ENCODE results near the gene TEKT5. TPM values are rescaled to one million over a fixed set of nuclear protein-coding genes. Genes with fewer than 3 reads are reported as not detected.

TEKT5 gene
- total RNA-seq, 1 donor from 2014 or later, result not detected

DNA sequence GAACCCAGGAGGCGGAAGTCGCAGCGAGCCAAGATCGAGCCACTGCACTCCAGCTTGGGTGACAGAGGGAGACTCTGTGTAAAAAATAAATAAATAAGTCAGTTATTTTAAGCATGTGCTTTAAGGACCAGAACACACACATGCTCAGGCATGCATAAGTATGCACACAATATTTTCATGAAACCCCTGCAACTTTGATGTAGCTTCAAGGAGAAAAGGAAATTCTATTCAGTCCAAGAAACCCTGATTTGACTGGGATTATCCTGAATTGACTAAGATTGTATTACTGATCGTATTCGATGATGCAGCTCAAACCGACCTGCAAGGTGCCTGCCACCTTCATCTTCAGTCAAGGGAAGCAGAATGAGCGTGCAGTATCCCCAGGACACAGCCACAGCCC, 841 bp downstream of the TEKT5 start:
- DNase-seq (ENCODE audit: extremely low spot score, unreplicated experiment), result no peak
- Mint-ChIP-seq H3K27me3 (ENCODE audit: unreplicated experiment) (peaks cover 5% of the 10 kb centered on the region), H3K9me3 (ENCODE audit: unreplicated experiment) (no peaks in the 10 kb centered on the region), H3K36me3 (ENCODE audit: unreplicated experiment) (no peaks in the 10 kb centered on the region), H3K27ac (ENCODE audit: unreplicated experiment) (no peak overlapping the region), H3K4me3 (ENCODE audit: unreplicated experiment) (no peak overlapping the region), H3K4me1 (ENCODE audit: unreplicated experiment) (no peaks in the 10 kb centered on the region)
- TF ChIP-seq, protein P1, sequence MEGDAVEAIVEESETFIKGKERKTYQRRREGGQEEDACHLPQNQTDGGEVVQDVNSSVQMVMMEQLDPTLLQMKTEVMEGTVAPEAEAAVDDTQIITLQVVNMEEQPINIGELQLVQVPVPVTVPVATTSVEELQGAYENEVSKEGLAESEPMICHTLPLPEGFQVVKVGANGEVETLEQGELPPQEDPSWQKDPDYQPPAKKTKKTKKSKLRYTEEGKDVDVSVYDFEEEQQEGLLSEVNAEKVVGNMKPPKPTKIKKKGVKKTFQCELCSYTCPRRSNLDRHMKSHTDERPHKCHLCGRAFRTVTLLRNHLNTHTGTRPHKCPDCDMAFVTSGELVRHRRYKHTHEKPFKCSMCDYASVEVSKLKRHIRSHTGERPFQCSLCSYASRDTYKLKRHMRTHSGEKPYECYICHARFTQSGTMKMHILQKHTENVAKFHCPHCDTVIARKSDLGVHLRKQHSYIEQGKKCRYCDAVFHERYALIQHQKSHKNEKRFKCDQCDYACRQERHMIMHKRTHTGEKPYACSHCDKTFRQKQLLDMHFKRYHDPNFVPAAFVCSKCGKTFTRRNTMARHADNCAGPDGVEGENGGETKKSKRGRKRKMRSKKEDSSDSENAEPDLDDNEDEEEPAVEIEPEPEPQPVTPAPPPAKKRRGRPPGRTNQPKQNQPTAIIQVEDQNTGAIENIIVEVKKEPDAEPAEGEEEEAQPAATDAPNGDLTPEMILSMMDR (IDR thresholded peaks at IDR 0.05), result no peak

DNA sequence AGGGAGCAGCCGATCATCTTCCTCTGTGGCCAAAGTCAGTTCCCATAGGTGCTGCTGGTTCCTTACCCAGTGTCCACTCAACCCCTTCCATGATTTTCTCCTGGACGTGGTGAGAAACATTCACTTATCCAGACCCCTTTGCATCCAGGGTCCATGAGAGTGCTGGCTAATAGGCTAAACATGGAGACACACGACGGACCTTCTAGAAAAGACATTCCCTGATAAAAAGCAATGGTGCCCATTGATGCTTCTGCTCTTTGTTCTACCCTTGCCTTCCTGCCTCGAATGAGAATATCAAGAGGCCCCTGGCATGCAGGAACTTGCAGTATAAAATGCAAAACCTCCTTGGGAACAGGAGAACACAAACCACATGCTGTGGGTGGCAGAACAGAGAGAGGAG, 2.3 kb downstream of the TEKT5 start:
- Mint-ChIP-seq H3K27ac (ENCODE audit: unreplicated experiment) (no peak overlapping the region), H3K36me3 (ENCODE audit: unreplicated experiment) (no peaks in the 10 kb centered on the region), H3K4me3 (ENCODE audit: unreplicated experiment) (no peak overlapping the region), H3K27me3 (ENCODE audit: unreplicated experiment) (peaks cover 5% of the 10 kb centered on the region), H3K4me1 (ENCODE audit: unreplicated experiment) (no peaks in the 10 kb centered on the region), H3K9me3 (ENCODE audit: unreplicated experiment) (no peaks in the 10 kb centered on the region)
- TF ChIP-seq, protein P1 (IDR thresholded peaks at IDR 0.05), result no peak
- DNase-seq (ENCODE audit: extremely low spot score, unreplicated experiment), result no peak

DNA sequence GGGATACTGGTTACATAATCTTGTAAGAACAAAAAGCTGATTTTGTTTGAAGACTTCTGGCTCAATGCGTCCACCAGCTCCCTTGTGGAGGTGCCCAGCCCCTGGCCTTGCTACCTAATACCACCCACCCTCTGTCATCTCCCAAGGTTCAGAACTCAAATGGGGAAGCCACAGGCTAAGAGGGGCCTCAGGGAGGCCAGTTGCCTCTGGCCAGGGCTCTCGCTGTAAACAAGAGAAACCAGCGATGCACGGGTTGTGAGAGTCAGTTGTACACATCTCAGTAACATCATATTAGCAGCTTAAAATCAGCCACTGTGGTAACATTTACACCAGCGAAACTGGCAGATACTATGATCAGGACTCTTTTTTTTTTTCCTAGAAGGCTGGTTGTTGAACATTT, 6.0 kb downstream of the TEKT5 start:
- H3K4me3 Mint-ChIP-seq (ENCODE audit: unreplicated experiment), result no peak overlapping the region
- no peak overlapping the region for H3K27ac Mint-ChIP-seq (ENCODE audit: unreplicated experiment)
- TF ChIP-seq, protein P1 (IDR thresholded peaks at IDR 0.05), result no peak
- H3K9me3 Mint-ChIP-seq (ENCODE audit: unreplicated experiment), result no peaks in the 10 kb centered on the region
- no peaks in the 10 kb centered on the region for H3K27me3 Mint-ChIP-seq (ENCODE audit: unreplicated experiment)
- no peaks in the 10 kb centered on the region for H3K36me3 Mint-ChIP-seq (ENCODE audit: unreplicated experiment)
- no peaks in the 10 kb centered on the region for H3K4me1 Mint-ChIP-seq (ENCODE audit: unreplicated experiment)
- no peak for DNase-seq (ENCODE audit: extremely low spot score, unreplicated experiment)

DNA sequence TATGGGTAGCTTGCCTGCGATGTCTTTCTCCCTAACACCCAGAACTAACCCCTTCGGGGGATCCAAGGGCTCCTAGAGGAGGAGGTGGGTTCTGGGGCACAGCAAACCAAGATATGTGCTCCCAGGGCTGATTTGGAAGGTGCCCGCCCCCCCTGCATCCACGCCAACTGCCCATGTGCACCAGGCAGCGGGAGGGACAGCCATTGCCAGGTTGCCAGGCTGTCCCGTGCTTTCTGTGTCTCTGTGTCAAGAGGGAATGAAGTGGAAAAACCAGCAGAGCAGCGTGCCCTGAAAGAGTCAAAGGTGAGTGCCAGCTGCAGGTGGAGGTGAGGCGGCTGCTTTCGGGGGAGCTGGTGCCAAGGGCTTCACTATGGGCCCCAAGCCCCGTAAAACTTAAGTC, 6.4 kb downstream of the TEKT5 start:
- Mint-ChIP-seq H3K4me3 (ENCODE audit: unreplicated experiment) (no peak overlapping the region), H3K27me3 (ENCODE audit: unreplicated experiment) (no peaks in the 10 kb centered on the region), H3K4me1 (ENCODE audit: unreplicated experiment) (no peaks in the 10 kb centered on the region), H3K9me3 (ENCODE audit: unreplicated experiment) (no peaks in the 10 kb centered on the region), H3K27ac (ENCODE audit: unreplicated experiment) (no peak overlapping the region), H3K36me3 (ENCODE audit: unreplicated experiment) (no peaks in the 10 kb centered on the region)
- TF ChIP-seq, protein P1 (IDR thresholded peaks at IDR 0.05), result no peak
- no peak for DNase-seq (ENCODE audit: extremely low spot score, unreplicated experiment)

DNA sequence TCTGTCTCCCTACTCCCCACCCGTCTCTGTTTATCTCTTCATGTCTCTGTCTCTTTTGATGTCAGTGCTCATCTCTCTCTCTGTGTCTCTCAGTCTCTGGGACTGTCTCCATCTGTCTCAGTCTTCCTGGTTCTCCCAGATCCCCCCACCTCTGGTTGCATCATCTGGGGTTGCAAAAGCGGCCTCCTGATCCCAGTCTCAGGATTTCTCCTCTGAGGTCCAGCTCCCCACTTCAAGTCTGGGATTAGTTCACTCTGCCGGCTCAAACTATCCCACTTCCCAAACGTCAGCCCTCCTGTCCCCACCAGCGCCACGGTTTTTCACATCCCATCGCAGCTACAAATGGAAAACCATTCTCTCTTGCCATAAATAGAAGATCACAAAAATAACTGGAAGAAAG, 9.0 kb downstream of the TEKT5 start:
- no peak overlapping the region for H3K4me3 Mint-ChIP-seq (ENCODE audit: unreplicated experiment)
- H3K4me1 Mint-ChIP-seq (ENCODE audit: unreplicated experiment), result no peaks in the 10 kb centered on the region
- H3K27me3 Mint-ChIP-seq (ENCODE audit: unreplicated experiment), result no peaks in the 10 kb centered on the region
- TF ChIP-seq, protein P1 (IDR thresholded peaks at IDR 0.05), result no peak
- H3K27ac Mint-ChIP-seq (ENCODE audit: unreplicated experiment), result no peak overlapping the region
- H3K36me3 Mint-ChIP-seq (ENCODE audit: unreplicated experiment), result no peaks in the 10 kb centered on the region
- H3K9me3 Mint-ChIP-seq (ENCODE audit: unreplicated experiment), result no peaks in the 10 kb centered on the region
- peak; percentile 67 for DNase-seq (ENCODE audit: extremely low spot score, unreplicated experiment)

Data from osteocyte (in vitro differentiated cells).